Measurements from ENCODE around the gene TCF3.
A peak's percentile ranks its signal among the peaks of the same experiment; 100 is the strongest.

Gene TCF3

DNA sequence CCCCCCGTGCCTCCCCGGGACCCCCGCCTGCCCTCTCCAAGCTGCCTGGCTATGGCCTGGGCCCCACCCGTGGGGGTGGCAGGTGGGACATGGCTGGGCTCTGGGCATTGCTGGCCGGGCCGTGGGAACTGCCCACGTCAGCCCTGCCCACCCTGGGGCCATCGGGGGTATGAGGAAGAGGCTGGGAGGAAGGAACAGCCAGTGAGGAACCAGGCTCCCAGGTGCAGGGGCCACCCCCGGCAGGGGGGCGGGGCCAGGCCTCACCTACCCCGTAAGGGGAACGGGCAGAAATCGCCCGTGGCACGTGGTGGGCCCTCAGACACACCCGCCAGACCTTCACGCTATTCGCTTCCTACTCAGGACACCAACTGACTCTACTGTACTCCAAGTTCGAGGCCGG is 22.4 kb downstream of the TCF3 start:
- DNase-seq (ENCODE audit: low spot score): no peak

GRCh38 chr19:1629256-1629808 is 23.1 kb downstream of the TCF3 start:
- DNase-seq (ENCODE audit: low spot score): no peak

- no peak for DNase-seq (ENCODE audit: low spot score)
Observed at GRCh38 chr19:1627194-1627593, 25.2 kb downstream of the TCF3 start.

GRCh38 chr19:1626417-1627010 is 25.9 kb downstream of the TCF3 start:
- DNase-seq (ENCODE audit: low spot score): no peak

DNA sequence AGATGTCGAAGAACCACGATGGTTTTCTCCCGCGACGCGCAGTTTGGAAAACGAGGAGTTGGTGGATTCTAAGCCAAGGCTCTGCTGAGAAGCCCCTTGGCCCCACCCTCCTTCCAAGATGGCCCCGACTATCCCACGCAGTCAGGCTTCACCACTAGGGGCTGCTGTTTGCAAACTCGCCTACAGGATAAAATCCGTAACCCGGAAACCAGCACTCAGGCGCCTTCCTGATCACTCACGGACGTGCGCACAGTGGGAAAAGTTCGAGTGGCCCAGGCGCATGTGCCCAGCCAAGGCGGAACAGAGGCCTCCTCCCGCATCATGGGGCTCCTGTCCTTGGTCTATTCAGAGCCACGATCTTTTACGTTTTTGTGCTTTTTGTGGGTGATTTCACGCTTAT is 28.0 kb downstream of the TCF3 start:
- peak; percentile 53 for DNase-seq (ENCODE audit: low spot score)

GRCh38 chr19:1622541-1622940 is 29.9 kb downstream of the TCF3 start:
- DNase-seq (ENCODE audit: low spot score): no peak

DNA sequence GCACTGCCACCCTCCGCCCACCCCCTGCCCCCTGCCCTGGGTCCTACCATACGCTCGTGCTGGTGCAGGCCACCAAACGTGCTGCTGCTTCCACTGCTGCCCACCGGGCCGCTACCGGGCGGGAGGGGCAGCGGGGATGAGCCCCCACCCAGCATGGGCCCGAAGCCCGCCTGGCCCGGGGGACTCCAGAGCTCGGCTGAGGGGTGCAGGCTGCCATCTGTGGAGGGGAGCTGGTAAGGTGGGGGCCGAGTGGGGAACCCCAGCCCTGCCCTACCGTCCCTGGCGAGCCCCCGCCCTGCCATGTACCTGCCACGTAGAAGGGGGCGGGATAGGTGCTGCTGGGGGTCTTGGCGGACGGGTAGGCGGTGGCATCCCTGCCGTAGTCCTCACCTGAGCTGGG is 30.4 kb downstream of the TCF3 start:
- no peak for DNase-seq (ENCODE audit: low spot score)

- no peak for DNase-seq (ENCODE audit: low spot score)
Observed at GRCh38 chr19:1621574-1621973, 30.8 kb downstream of the TCF3 start.

DNA sequence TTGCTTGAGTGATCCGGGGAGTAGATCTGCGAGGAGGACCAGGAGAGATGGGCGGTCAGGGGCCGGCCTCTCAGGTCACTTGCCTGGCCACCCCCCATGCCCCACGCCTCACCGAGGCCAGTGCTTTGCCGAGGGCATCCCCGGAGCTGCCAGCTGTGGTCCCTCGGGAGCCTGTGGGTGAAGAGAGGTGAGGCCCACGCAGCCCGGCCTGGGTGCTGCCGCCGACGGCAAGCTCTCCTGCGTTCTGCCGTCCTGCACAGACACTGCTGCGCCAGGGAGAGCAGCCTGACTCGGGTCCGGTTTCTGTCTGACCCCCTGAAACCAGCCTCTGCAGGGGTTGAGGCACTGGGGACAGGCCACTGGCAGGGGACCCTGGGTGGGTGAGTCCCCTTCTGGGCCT is 31.4 kb downstream of the TCF3 start:
- no peak for DNase-seq (ENCODE audit: low spot score)

- DNase-seq (ENCODE audit: low spot score): no peak
Observed at GRCh38 chr19:1620502-1620901, 31.9 kb downstream of the TCF3 start.

DNA sequence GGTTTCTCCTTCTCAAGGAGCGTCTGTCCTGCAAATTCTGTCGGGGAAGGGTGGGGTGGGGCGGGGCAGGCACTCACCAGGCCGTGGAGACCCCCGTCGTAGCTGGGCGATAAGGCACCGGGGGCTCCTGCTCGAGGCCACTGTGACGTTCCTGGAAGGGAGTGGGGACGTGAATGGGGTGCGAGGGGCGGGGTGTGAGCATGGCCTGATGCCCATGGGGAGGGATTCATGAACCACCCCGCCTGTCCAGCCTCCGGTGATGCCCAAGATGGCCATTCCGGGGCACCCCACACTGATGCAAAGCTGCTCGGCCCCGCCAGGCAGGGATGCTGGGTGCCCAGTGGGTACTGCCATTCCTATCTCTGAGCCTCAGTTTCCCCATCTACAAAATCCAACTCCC is 32.7 kb downstream of the TCF3 start:
- DNase-seq (ENCODE audit: low spot score): no peak

GRCh38 chr19:1619094-1619439 is 33.3 kb downstream of the TCF3 start:
- no peak for DNase-seq (ENCODE audit: low spot score)

DNA sequence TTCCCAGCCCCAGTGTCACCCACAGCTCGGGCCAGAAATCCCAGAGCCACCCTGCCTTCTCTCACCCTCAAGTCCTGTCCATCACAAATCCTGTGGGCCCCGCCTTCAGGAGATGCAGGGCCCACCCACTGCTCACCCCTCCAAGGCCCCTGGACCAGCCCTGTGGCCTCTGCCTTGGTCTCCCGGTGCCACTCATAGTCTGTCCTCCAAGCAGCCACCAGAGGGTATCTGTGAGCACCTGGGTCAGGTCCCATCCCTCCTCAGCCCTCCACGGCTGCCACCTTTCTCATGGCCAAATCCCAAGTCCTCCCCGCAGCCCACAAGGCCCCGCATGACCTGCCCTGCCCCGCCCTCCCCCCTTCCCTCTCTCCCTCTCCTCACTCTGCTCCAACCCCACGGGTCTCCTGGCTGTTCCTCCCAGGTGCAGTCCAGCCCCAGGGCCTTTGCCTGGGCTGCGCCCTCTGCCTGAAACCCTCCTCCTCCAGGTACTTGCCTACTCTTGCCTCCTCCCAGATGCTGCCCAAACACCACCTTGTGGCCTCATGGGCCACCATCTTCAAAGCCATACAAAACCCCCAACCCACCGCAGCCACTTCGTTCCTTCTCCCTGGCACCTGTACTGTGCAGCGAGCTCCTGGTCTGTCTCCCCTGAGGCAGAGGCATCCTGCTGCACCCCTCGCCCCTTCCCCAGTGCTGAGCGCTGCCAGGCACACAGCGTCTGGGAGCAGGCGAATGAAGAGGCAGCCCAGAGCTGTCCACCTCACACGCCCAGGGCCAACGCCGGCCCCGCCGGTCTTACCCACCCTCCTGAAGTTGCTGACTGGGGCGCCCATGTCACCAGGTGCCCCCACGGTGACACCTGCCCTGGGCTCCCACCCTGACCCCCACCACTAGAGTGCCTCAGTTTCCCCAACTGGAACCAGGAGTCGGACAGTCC is 34.0 kb downstream of the TCF3 start:
- peak; percentile 67 for DNase-seq (ENCODE audit: low spot score)

DNA sequence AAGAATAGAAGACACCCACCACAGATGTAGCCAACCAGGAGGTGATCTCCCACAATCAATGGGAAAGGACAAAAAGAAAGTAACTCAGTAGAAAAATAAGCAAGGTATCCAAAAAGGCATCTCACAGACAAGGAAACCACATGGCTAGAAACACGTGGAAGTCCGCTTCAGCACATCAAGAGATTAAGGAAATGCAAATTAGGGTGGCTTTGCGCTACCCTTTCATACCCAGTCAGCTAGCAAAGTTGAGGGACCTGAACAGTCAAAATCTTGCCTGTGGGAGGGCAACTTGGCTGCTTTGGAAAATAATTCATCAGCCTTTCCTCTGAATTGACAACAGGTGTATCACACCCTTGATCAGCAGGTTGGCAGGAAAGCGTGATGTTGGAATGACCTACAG is 35.5 kb downstream of the TCF3 start:
- no peak for DNase-seq (ENCODE audit: low spot score)

DNA sequence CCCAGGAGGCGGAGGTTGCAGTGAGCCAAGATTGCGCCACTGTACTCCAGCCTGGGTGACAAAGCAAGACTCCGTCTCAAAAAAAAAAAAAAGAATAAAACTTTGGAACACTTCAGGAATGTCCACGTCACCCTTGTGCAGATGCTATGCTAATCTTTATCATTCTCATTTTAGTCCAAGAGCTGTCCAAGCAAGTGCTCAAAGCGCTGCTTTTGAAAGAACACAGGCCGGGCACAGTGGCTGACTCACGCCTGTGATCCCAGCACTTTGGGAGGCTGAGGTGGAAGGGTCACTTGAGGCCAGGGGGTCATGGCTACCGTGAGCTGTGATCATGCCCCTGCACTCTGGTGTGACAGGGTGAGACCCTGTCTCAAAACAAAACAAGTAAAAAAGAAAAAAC is 36.0 kb downstream of the TCF3 start:
- peak; percentile 55 for DNase-seq (ENCODE audit: low spot score)

- DNase-seq (ENCODE audit: low spot score): no peak
Observed at GRCh38 chr19:1615156-1615765, 37.2 kb downstream of the TCF3 start.

DNA sequence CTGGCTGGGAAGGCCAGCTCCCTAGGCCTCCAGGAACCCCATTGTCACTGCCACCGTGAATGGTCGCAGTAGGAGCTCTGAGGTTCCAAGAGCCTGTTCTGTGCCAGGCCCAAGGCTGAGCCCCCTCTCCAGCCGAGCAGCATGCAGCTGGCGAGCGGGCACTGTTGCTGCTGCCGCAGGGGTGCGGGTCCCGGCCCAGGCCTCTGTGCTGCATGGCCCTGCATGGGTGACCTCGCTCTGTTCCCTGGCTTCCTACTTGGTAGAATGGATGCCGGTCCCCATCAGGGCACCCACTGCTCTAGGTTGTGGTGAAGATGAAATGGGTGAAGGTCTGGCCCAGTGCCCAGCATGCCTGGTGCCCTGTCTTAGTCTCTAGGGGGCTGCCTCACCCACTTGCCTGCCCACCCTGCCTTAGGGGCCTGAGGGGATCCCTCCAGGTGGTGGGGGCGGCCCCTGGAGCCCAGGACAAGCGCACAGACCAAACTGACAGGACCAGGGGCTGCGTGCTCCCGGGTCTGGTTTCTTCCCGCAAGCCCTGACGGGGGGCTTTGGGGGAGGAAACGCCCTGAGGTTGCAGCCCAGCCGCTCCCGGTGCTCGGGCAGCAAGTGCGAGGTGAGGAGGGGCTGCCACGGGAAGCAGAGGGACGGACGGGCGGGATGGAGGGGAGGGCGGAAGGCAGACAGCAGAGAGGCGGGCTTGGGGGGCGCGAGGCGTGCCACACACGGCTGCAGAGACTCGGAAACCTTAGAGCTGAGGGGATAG is 38.4 kb downstream of the TCF3 start:
- no peak for DNase-seq (ENCODE audit: low spot score)

DNA sequence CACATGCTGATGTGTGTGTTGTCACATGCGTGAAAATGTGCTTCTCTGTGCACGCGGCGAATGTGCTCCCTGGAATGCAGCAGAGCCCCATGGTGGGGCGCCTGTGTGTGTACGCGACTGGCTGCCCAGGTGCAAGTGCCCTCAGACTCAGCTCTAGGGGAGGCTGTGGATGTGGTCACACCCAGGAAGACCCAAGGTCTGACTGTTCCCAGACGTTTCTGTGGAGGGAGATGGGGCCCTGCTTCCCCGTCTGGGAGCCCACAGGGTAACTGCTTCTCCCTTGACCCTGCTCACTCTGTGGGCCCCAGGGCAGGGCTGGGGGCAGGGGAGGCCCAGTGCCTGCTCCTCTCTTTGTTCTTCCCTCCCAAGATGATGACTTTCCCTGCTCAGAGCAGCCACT is 39.3 kb downstream of the TCF3 start:
- no peak for DNase-seq (ENCODE audit: low spot score)

- DNase-seq (ENCODE audit: low spot score): no peak
Observed at GRCh38 chr19:1612114-1613086, 40.0 kb downstream of the TCF3 start.

DNA sequence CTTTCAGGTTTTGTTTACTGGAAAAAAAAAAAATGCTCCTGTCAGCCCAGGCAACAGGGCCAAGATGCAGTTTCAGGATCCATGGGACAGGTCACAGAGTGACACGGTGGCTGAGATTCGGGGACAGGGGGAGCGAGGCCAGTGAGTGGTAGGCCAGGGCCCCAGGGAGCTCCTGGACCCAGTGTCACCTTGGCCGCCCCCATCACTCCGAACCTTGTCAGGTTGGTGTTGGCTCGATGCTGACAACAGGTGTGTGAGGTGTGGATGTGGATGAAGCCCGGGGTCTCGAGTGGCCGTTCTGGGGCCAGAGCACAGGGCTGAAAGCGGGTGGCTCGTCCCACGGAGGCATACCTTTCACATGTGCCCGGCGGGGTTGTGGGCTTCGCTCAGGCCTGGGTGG is 41.1 kb downstream of the TCF3 start:
- DNase-seq (ENCODE audit: low spot score): no peak

DNA sequence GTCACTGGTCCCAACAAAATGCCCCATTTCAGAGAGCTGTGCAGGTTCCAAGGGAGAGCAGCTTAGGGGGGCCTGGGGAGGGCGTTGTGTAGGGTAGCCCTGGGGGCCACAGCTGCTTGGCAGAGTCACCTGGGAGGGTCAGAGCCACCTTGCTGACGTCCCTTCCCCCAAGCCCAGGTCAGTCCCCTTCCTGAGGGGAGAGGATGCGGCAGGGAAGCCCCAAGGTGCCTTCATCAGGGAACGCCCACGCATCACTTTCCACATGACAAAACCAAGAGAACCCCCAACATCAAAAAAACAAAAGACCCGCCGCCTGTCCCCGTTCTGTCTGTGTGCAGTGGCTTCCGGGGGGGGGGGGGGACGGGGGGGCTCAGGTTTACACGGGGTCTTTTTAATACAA is 41.8 kb downstream of the TCF3 start:
- no peak for DNase-seq (ENCODE audit: low spot score)
